ENCODE data around the gene CXCL14. TPM values are rescaled to one million over a fixed set of nuclear protein-coding genes. Genes with fewer than 3 reads are reported as not detected.

Gene CXCL14
- total and polyA plus RNA-seq, 3 donors from 2014 or later, result 1.8 to 30.4 (median 3.6) TPM

GRCh38 chr5:135594416-135594960, 15.7 kb upstream of the CXCL14 start:
- no peaks in the 10 kb centered on the region for H3K36me3 ChIP-seq (ENCODE audit: low read depth, missing control alignments)
- WGBS, 2 donors, result 92 to 100% methylated on average over 2 of the region's 2 CpGs

GRCh38 chr5:135593886-135594285, 15.1 kb upstream of the CXCL14 start:
- TF ChIP-seq CTCF (IDR thresholded peaks at IDR 0.05) (no peak), POLR2A (IDR thresholded peaks at IDR 0.05) (no peak)
- no peak overlapping the region for H3K27ac ChIP-seq
- no peaks in the 10 kb centered on the region for H3K4me1 ChIP-seq
- no peaks in the 10 kb centered on the region for H3K27me3 ChIP-seq
- 76 to 82% methylated on average over 2 of the region's 2 CpGs for WGBS, 2 donors
- no peaks in the 10 kb centered on the region for H3K36me3 ChIP-seq (ENCODE audit: low read depth, missing control alignments)
- intact Hi-C loops (cut with DNase I; ENCODE audit: low total_unique reads), result no loop called here
- no peak overlapping the region for H3K4me3 ChIP-seq
- no peak for DNase-seq
- no peaks in the 10 kb centered on the region for H3K9me3 ChIP-seq

More at GRCh38 chr5:135594416-135594960, 15.7 kb upstream of the CXCL14 start:
- TF ChIP-seq POLR2A (IDR thresholded peaks at IDR 0.05) (no peak), CTCF (IDR thresholded peaks at IDR 0.05) (no peak)
- Histone ChIP-seq H3K27me3 (no peaks in the 10 kb centered on the region), H3K4me1 (no peaks in the 10 kb centered on the region), H3K9me3 (no peaks in the 10 kb centered on the region), H3K4me3 (no peak overlapping the region), H3K27ac (no peak overlapping the region)
- intact Hi-C loops (cut with DNase I; ENCODE audit: low total_unique reads), result no loop called here
- no peak for DNase-seq

- WGBS, 2 donors, result 76 to 91% methylated on average over 3 of the region's 3 CpGs
- Histone ChIP-seq H3K9me3 (no peaks in the 10 kb centered on the region), H3K27me3 (no peaks in the 10 kb centered on the region), H3K4me1 (no peaks in the 10 kb centered on the region), H3K4me3 (no peak overlapping the region), H3K36me3 (ENCODE audit: low read depth, missing control alignments) (no peaks in the 10 kb centered on the region), H3K27ac (no peak overlapping the region)
- DNase-seq, result no peak
- TF ChIP-seq POLR2A (IDR thresholded peaks at IDR 0.05), result no peak
- no peak for TF ChIP-seq CTCF (IDR thresholded peaks at IDR 0.05)
- intact Hi-C loops (cut with DNase I; ENCODE audit: low total_unique reads), result no loop called here
These were observed 14.3 kb upstream of the CXCL14 start for GRCh38 chr5:135593141-135593540.

- intact Hi-C loops (cut with DNase I; ENCODE audit: low total_unique reads), result no loop called here
- WGBS, 2 donors, result 83 to 86% methylated on average over 6 of the region's 6 CpGs
- DNase-seq, result no peak
- H3K27me3 ChIP-seq, result no peaks in the 10 kb centered on the region
- H3K4me3 ChIP-seq, result no peak overlapping the region
- H3K4me1 ChIP-seq, result no peaks in the 10 kb centered on the region
- no peaks in the 10 kb centered on the region for H3K9me3 ChIP-seq
- no peak for TF ChIP-seq CTCF (IDR thresholded peaks at IDR 0.05)
- TF ChIP-seq POLR2A (IDR thresholded peaks at IDR 0.05), result no peak
- H3K36me3 ChIP-seq (ENCODE audit: low read depth, missing control alignments), result no peaks in the 10 kb centered on the region
- H3K27ac ChIP-seq, result no peak overlapping the region
These were observed 13.7 kb upstream of the CXCL14 start for GRCh38 chr5:135592312-135593045.

GRCh38 chr5:135591277-135591676, 12.5 kb upstream of the CXCL14 start:
- intact Hi-C loops (cut with DNase I; ENCODE audit: low total_unique reads), result no loop called here
- H3K4me3 ChIP-seq, result no peak overlapping the region
- H3K4me1 ChIP-seq, result no peaks in the 10 kb centered on the region
- no peaks in the 10 kb centered on the region for H3K27me3 ChIP-seq
- no peaks in the 10 kb centered on the region for H3K9me3 ChIP-seq
- 87 to 89% methylated on average over 5 of the region's 5 CpGs for WGBS, 2 donors
- TF ChIP-seq POLR2A (IDR thresholded peaks at IDR 0.05) (no peak), CTCF (IDR thresholded peaks at IDR 0.05) (no peak)
- no peaks in the 10 kb centered on the region for H3K36me3 ChIP-seq (ENCODE audit: low read depth, missing control alignments)
- DNase-seq, result no peak
- no peak overlapping the region for H3K27ac ChIP-seq
